Chondrocyte (in vitro differentiated cells): ENCODE measurements around the gene LMNTD2. TPM values are rescaled to one million over a fixed set of nuclear protein-coding genes. Genes with fewer than 3 reads are reported as not detected.

Experiments used
- DNase-seq: peaks from one replicate; pipeline ENCODE4 v3.0.0; 2021; ENCODE audit warnings: mixed read lengths, low spot score
- H3K27ac Mint-ChIP-seq: one replicate; pipeline ENCODE4 v1.8.0; 2021; ENCODE audit warnings: mild to moderate bottlenecking, moderate library complexity, mixed read lengths; ENCODE audit not compliant: unreplicated experiment
- H3K27me3 Mint-ChIP-seq: 2 replicates; pipeline ENCODE4 v1.8.0; 2021; ENCODE audit warnings: low read depth, mixed read lengths
- H3K36me3 Mint-ChIP-seq: 2 replicates; pipeline ENCODE4 v1.8.0; 2021; ENCODE audit warnings: low read depth, mixed read lengths
- H3K4me1 Mint-ChIP-seq: 2 replicates; pipeline ENCODE4 v1.8.0; 2021; ENCODE audit warnings: low read depth, mild to moderate bottlenecking, mixed read lengths
- H3K4me3 Mint-ChIP-seq: one replicate; pipeline ENCODE4 v1.8.0; 2021; ENCODE audit warnings: mild to moderate bottlenecking, moderate library complexity, mixed read lengths; ENCODE audit not compliant: unreplicated experiment
- H3K9me3 Mint-ChIP-seq: 2 replicates; pipeline ENCODE4 v1.8.0; 2021; ENCODE audit warnings: low read depth, mixed read lengths
- total RNA-seq: library from RNA; stranded (reverse); gene quantifications from 3 replicates; pipeline ENCODE4 v1.2.1, GENCODE V29; 2021
- TF ChIP-seq, protein P1 (sequence below): fragments of 200-600 bp; sonication (generic); IDR thresholded peaks from 2 replicates; pipeline ENCODE4 v1.5.0; 2021; ENCODE audit warnings: antibody characterized with exemption, mild to moderate bottlenecking, moderate library complexity

LMNTD2 gene
- total RNA-seq, 1 donor from 2014 or later = 5.5 TPM

DNA sequence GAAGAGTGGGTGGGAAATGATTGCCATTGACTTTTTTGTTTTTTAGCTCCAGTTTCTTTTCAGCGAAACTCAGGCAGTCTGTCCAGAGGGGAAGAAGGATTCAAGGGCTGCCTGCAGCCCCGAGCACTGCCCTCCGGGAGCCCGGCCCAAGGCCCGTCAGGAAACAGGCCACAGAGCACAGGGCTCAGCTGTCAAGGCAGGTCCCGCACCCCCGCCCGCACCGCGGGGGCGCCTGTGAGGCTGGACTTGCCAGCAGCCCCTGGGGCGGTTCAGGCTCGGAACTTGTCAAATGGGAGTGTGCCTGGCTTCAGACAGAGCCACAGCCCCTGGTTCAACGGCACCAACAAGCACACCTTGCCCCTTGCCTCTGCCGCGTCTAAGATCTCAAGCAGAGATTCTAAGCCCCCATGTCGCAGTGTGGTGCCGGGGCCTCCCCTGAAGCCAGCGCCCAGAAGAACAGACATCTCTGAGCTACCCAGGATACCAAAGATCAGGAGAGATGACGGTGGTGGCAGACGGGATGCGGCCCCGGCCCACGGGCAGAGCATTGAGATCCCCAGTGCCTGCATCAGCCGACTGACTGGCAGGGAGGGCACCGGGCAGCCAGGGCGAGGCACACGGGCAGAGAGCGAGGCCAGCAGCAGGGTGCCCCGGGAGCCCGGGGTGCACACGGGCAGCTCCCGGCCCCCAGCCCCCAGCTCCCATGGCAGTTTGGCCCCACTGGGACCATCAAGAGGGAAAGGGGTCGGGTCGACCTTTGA lies 46.7 kb upstream of the LMNTD2 start:
- Mint-ChIP-seq H3K4me1 (no peaks in the 10 kb centered on the region), H3K36me3 (peaks cover 28% of the 10 kb centered on the region), H3K4me3 (no peak overlapping the region), H3K9me3 (no peaks in the 10 kb centered on the region), H3K27ac (no peak overlapping the region), H3K27me3 (no peaks in the 10 kb centered on the region)
- DNase-seq = peak; percentile 89
- TF ChIP-seq, protein P1, sequence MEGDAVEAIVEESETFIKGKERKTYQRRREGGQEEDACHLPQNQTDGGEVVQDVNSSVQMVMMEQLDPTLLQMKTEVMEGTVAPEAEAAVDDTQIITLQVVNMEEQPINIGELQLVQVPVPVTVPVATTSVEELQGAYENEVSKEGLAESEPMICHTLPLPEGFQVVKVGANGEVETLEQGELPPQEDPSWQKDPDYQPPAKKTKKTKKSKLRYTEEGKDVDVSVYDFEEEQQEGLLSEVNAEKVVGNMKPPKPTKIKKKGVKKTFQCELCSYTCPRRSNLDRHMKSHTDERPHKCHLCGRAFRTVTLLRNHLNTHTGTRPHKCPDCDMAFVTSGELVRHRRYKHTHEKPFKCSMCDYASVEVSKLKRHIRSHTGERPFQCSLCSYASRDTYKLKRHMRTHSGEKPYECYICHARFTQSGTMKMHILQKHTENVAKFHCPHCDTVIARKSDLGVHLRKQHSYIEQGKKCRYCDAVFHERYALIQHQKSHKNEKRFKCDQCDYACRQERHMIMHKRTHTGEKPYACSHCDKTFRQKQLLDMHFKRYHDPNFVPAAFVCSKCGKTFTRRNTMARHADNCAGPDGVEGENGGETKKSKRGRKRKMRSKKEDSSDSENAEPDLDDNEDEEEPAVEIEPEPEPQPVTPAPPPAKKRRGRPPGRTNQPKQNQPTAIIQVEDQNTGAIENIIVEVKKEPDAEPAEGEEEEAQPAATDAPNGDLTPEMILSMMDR = no peak

DNA sequence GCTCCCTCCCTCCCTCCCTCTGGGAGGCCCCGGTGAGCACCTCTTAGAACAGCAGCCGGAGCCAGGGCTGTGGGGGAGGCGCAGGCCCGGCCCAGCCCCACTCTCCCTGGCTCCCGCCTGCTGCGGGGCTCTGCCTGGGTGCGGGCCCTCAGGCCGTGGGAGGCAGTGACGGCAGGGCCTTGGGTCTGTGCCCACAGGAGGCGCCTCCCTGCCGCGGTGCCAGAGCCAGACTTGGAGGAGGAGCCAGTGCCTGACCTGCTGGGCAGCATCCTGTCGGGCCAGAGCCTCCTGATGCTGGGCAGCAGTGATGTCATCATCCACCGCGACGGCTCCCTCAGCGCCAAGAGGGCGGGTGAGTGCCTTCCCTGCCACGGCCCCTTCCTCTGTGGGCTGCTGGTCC lies 45.7 kb upstream of the LMNTD2 start:
- Mint-ChIP-seq H3K36me3 (peaks cover 31% of the 10 kb centered on the region), H3K27ac (no peak overlapping the region), H3K27me3 (no peaks in the 10 kb centered on the region), H3K4me3 (no peak overlapping the region), H3K4me1 (no peaks in the 10 kb centered on the region), H3K9me3 (no peaks in the 10 kb centered on the region)
- TF ChIP-seq, protein P1 = no peak
- peak; percentile 93 for DNase-seq

DNA sequence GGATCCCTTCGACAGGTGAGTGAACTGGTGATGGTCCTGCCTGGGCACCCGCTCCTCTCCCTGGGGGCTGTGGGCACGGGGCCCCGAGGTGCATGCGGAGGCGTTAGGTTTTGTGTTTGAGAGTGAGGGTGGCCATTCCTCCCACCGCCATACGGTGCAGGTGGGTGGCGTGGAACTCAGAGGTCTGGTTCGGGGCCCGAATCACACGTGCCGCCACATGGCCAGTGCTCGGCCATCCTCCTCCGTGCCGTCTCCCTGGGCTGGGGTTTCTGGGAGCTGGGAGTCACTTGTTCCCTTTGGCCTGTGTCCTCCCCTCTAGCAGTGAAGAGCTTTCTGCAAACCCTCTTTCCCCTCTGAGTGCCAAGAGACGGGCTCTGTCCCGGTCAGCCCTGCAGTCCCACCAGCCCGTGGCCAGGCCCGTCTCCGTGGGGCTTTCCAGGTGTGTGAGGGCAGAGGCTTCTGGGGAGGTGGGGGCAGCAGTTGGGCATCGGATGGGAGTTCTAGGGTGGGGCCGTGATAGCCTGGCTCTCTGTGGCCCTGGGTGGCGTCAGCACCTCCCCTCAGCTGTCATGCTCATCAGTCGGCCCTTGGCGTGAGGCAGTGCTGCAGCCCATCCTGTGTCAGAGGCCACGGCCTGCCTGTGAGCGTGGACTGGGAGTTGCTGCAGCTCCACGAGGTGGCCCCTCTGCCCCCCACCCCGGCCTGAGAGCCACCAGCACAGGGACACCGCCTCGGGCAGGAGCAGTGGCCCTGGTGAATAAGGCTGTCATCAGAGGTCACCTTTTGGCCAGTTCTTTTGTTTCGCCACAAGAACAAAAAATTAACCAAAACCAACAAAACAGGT lies 45.0 kb upstream of the LMNTD2 start:
- Mint-ChIP-seq H3K4me1 (no peaks in the 10 kb centered on the region), H3K27me3 (no peaks in the 10 kb centered on the region), H3K4me3 (no peak overlapping the region), H3K27ac (no peak overlapping the region), H3K36me3 (peaks cover 28% of the 10 kb centered on the region), H3K9me3 (no peaks in the 10 kb centered on the region)
- peak; percentile 86 for DNase-seq
- TF ChIP-seq, protein P1 = no peak

DNA sequence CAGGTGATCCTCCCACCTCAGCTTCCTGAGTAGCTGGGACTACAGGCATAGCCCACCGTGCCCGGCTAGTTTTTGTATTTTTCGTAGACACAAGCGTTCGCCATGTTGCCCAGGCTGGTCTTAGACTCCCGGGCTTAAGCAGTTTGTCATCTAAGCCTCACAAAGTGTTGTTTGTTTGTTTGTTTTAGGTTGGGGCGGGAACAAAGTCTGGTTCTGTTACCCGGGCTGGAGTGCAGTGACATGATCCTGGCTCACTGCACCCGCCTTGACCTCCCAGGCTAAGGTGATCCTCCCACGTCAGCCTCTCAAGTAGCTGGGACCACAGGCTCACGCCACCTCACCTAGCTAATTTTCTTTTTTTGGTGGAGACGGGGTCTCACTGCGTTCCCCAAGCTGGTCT lies 42.6 kb upstream of the LMNTD2 start:
- TF ChIP-seq, protein P1 = no peak
- H3K4me3 Mint-ChIP-seq = no peak overlapping the region
- H3K4me1 Mint-ChIP-seq = no peaks in the 10 kb centered on the region

DNA sequence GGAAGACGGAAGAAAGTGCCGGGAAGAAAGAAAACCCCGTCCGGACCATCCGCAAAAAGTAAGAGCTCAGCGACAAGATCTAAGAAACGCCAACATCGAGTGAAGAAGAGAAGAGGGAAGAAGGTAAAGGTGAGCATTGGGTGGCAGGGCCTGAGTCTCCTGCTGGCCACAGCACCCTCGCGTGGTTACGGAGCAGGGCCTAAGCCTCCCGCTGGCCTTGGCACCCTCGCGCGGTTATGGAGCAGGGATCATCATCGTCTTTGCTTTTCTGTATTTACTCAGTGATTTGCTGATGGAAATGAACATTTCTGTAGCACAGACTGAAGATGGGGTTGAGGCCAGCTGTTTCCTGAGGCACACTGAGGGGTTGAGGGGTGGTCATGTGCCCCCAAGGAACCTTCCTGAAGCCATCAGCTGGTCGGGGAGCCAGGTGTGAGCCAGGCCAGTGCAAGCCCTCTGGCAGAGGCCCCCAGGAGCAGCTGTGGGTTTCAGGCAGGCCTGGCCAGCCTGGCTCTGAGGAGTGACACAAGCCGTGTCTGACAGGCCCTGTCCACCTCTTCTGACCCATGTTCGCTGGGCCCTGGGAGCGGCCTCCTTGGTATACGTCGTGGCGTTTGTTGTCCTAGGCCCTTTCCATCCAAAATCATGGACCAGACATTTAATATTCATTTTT lies 41.2 kb upstream of the LMNTD2 start:
- Mint-ChIP-seq H3K36me3 (peaks cover 32% of the 10 kb centered on the region), H3K9me3 (no peaks in the 10 kb centered on the region), H3K27me3 (no peaks in the 10 kb centered on the region), H3K27ac (no peak overlapping the region), H3K4me1 (no peaks in the 10 kb centered on the region), H3K4me3 (no peak overlapping the region)
- TF ChIP-seq, protein P1 = no peak
- no peak for DNase-seq

More for the DNA sequence above, 42.6 kb upstream of the LMNTD2 start:
- no peaks in the 10 kb centered on the region for H3K27me3 Mint-ChIP-seq
- H3K36me3 Mint-ChIP-seq = peaks cover 31% of the 10 kb centered on the region
- no peak for DNase-seq
- no peak overlapping the region for H3K27ac Mint-ChIP-seq
- no peaks in the 10 kb centered on the region for H3K9me3 Mint-ChIP-seq
